ENCODE measurements around the gene ACSM3. TPM values are rescaled to one million over a fixed set of nuclear protein-coding genes. Genes with fewer than 3 reads are reported as not detected.
"Not testable (repeated sequence)": the region's sequence is repeated elsewhere in the genome, so short reads cannot be mapped to it uniquely, and the experiment has no call there.

Gene ACSM3
- total RNA-seq, 1 donor from 2014 or later: not detected

DNA sequence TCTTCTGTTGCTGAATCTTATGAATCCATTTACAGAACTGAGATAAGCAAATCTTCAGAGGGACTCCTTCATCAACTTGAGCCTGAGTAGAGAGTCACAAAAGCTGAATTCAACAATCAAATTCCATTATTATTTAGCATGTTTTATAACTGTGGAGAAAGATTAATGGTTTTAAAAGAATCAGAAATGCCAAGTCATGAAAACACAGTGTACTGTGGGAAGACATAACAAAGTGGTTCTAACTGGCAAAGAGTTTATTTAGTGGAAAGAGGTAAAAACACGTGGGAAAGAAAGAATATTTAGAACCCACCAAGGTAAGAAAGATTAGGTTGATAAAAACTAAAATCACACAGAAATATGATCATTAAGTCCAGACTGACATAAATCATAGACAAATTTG is 37.5 kb downstream of the ACSM3 start:
- TF ChIP-seq, protein P1, sequence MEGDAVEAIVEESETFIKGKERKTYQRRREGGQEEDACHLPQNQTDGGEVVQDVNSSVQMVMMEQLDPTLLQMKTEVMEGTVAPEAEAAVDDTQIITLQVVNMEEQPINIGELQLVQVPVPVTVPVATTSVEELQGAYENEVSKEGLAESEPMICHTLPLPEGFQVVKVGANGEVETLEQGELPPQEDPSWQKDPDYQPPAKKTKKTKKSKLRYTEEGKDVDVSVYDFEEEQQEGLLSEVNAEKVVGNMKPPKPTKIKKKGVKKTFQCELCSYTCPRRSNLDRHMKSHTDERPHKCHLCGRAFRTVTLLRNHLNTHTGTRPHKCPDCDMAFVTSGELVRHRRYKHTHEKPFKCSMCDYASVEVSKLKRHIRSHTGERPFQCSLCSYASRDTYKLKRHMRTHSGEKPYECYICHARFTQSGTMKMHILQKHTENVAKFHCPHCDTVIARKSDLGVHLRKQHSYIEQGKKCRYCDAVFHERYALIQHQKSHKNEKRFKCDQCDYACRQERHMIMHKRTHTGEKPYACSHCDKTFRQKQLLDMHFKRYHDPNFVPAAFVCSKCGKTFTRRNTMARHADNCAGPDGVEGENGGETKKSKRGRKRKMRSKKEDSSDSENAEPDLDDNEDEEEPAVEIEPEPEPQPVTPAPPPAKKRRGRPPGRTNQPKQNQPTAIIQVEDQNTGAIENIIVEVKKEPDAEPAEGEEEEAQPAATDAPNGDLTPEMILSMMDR (IDR thresholded peaks at IDR 0.05): no peak
- Histone ChIP-seq H3K4me3 (no peak overlapping the region), H3K36me3 (peaks cover 0 to 13% of the 10 kb centered on the region in 2 donors), H3K27ac (no peak overlapping the region), H3K4me1 (peaks cover 0 to 7% of the 10 kb centered on the region in 2 donors), H3K9me3 (no peaks in the 10 kb centered on the region), H3K27me3 (no peaks in the 10 kb centered on the region)
- no peak for DNase-seq (ENCODE audit: low spot score in 2 of 2)
- intact Hi-C loops (cut with DNase I): loop anchor here (5.0 kb wide), 1 partner anchor 101 kb away; the partner anchor contains the start of genes DCUN1D3 and LYRM1

DNA sequence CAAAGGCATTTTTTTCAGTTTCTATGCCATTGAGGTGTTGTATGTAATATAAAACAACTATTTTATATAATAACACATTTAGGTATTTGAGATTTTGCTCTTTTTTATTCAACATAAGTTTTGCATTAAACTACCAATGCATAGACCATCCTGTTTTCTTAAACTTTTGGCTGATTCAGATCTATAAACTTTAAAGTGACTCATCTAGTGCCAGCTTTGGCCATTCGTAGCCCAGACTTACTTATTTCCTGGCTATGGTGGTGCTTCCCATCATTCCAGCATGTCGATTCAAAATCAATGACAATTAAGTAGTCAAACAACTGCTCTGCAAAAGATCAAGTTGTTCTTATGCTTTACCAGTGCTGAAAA is 39.4 kb downstream of the ACSM3 start:
- intact Hi-C loops (cut with DNase I): loop anchor here (5.0 kb wide), 1 partner anchor 99 kb away; the partner anchor contains the start of genes DCUN1D3 and LYRM1
- Histone ChIP-seq H3K27me3 (no peaks in the 10 kb centered on the region), H3K4me3 (no peak overlapping the region), H3K36me3 (peaks cover 0 to 5% of the 10 kb centered on the region in 2 donors), H3K4me1 (peaks cover 0 to 7% of the 10 kb centered on the region in 2 donors), H3K27ac (no peak overlapping the region), H3K9me3 (no peaks in the 10 kb centered on the region)
- no peak for DNase-seq (ENCODE audit: low spot score in 2 of 2)
- TF ChIP-seq, protein P1 (IDR thresholded peaks at IDR 0.05): no peak

DNA sequence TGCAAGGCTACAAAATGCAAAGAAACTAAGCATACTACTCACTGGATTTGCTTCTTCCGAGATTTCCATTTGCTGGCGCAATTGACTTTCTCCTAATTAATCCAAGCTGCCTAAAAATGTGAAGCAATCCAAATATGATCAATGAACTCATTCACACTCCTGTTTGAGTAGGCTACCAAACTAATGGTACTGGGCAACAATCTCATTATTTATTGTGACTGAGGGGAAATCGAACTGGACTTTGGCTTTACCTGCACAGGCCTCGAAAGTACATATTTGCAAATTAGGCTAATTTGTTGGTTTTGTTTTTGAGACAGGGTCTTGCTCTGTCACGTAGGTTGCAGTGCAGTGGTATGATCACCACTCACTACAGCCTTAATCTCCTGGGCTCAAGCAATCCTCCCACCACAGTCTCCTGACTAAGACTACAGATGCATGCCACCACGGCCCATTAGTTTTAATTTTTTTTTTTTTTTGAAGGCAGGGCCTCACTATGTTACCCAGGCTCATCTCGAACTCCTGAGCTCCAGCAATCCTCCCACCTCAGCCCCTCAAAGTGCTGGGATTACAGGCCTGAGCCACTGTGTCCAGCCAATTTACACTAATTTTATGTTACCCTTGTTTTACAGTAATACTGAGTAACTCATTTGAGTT is 39.9 kb downstream of the ACSM3 start:
- DNase-seq (ENCODE audit: low spot score in 2 of 2): no peak
- Histone ChIP-seq H3K27me3 (no peaks in the 10 kb centered on the region), H3K4me1 (peaks cover 0 to 7% of the 10 kb centered on the region in 2 donors), H3K27ac (no peak overlapping the region), H3K36me3 (peaks cover 0 to under 1% of the 10 kb centered on the region in 2 donors), H3K9me3 (no peaks in the 10 kb centered on the region), H3K4me3 (no peak overlapping the region)
- TF ChIP-seq, protein P1 (IDR thresholded peaks at IDR 0.05): no peak
- intact Hi-C loops (cut with DNase I): loop anchor here (5.0 kb wide), 1 partner anchor 99 kb away; the partner anchor contains the start of genes DCUN1D3 and LYRM1

DNA sequence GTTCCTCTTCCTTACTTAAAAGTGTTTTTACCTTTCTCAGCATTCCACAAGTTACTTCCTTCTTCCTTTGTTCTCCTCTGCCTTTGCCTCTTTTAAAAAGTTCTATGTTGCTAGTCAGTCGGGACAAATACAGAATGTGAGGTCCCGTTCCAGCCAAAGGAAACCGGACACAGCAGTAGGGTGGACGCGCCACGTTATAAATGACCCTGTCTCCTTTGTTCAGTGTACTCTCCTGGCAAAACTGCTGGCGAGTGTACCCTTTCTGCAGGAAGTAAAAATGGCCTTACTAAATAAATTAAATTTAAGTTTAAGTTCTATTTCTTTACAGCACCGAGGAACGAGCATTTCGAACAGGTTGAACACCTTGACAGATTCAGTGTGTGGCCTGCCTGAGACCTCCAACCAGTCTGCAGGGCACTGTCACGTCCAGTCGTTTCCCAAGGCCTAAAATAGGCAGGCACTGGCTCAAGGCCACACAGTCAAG is 41.9 kb downstream of the ACSM3 start:
- not testable (repeated sequence) for H3K36me3 ChIP-seq; DNase-seq (ENCODE audit: low spot score in 2 of 2); H3K9me3 ChIP-seq; H3K4me1 ChIP-seq; H3K27me3 ChIP-seq
- H3K27ac ChIP-seq: peak overlapping the region; percentile 87 to 92
- intact Hi-C loops (cut with DNase I): loop anchor here (2.0 to 5.0 kb wide), 4 partner anchors 45 to 495 kb away; partner anchors contain the start of gene THUMPD1
- H3K4me3 ChIP-seq: peak overlapping the region; percentile 76 to 92

DNA sequence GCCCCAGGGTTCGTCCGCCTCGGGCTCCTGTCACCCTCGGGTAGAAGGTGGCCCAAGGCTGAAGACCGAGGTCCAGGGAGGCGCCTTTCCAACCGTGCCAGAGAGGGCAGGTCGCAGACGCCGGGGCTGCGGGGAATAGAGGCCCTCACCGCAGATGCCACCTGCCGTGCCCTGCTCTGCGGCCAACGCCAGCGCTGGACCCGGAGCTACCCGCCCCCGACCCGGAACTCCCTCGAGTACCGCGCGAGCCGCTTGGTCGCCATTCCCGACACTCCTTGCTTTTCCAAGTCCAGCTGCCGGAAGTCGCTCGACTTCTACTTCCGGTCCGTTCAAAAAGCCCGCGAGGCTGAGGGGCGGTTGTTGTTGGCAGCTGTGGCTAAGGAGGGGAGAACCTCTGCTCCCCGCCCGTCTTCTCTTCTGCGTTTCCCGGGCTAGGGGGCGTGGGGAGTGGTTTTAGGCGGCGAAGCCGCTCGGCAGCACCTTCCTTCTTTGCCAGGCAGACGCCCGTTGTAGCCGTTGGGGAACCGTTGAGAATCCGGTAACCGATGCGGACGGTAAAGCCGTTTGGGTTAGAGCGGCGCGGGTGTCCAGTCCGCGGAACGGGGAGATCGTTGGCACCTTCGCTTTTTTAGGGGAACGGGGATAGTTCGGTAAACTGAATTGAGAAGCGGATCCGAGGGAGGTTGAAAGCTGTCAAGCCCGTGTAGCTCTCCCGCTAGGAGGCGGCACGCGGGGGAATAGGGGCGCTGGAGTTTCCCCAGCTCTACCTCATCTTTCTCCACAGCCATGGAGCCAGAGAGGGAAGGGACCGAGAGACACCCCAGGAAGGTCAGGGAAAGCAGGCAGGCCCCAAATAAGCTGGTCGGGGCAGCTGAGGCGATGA is 42.6 kb downstream of the ACSM3 start, which contains the start of the genes ERI2 and REXO5:
TSS of gene ERI2 (minus strand) at position 305 of the 883 bp plus-strand sequence. CDS start at position 263, 42 bp downstream.
TSS of gene REXO5 (plus strand) at position 360 of the 883 bp plus-strand sequence. CDS start at position 787, 427 bp downstream.
- Histone ChIP-seq H3K4me3 (peak within 1 kb of the TSS; percentile 76 to 92), H3K36me3 (no peaks in the 10 kb centered on the region), H3K27me3 (no peaks in the 10 kb centered on the region), H3K4me1 (peaks cover 0 to 5% of the 10 kb centered on the region in 2 donors), H3K9me3 (no peaks in the 10 kb centered on the region), H3K27ac (peak within 1 kb of the TSS; percentile 87 to 92)
- TF ChIP-seq, protein P1 (IDR thresholded peaks at IDR 0.05): peak in 1 of 3 experiments; percentile 59
- intact Hi-C loops (cut with DNase I): loop anchor here (2.0 to 5.0 kb wide), 4 partner anchors 44 to 494 kb away; partner anchors contain the start of gene THUMPD1
- peak; percentile 80 to 96 for DNase-seq (ENCODE audit: low spot score in 2 of 2)
